Measurements from ENCODE around the gene MDM2.

DNA sequence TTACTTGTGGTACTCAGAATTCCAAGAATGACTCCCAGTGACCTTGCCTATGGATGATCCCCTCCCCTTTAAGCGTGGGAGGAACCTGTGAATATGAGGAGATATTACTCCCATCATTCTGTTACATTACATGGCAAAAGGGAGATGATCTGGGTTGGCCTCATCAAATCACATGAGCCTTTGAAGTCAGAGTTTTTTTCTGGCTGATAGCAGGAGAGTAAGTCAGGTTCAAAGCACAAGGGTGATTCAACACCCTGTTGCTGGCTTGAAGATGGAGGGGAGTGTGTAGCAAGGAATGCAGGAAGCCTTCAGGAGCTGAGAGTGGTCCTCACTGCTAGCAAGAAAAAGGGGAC, 9.1 kb upstream of the MDM2 start:
- TF ChIP-seq, protein P1, sequence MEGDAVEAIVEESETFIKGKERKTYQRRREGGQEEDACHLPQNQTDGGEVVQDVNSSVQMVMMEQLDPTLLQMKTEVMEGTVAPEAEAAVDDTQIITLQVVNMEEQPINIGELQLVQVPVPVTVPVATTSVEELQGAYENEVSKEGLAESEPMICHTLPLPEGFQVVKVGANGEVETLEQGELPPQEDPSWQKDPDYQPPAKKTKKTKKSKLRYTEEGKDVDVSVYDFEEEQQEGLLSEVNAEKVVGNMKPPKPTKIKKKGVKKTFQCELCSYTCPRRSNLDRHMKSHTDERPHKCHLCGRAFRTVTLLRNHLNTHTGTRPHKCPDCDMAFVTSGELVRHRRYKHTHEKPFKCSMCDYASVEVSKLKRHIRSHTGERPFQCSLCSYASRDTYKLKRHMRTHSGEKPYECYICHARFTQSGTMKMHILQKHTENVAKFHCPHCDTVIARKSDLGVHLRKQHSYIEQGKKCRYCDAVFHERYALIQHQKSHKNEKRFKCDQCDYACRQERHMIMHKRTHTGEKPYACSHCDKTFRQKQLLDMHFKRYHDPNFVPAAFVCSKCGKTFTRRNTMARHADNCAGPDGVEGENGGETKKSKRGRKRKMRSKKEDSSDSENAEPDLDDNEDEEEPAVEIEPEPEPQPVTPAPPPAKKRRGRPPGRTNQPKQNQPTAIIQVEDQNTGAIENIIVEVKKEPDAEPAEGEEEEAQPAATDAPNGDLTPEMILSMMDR (IDR thresholded peaks at IDR 0.05), result no peak
- no peak for TF ChIP-seq POLR2A (IDR thresholded peaks at IDR 0.05)
